ENCODE measurements around the gene CDCA8. TPM values are rescaled to one million over a fixed set of nuclear protein-coding genes. Genes with fewer than 3 reads are reported as not detected.
A peak's percentile ranks its signal among the peaks of the same experiment; 100 is the strongest.
"Not testable (repeated sequence)": the region's sequence is repeated elsewhere in the genome, so short reads cannot be mapped to it uniquely, and the experiment has no call there.

Gene CDCA8
- total RNA-seq, 1 experiment from 2014 or later, result 64.7 TPM

- POLR2A ChIA-PET (ENCODE audit: low non-redundant PET), result no interaction called here
- BruUV-seq (replicated peaks), result no TSS peak
- DNase-seq (ENCODE audit: low spot score), result no peak
- Histone ChIP-seq H3K9me3 (ENCODE audit: low read depth, low read length, poor library complexity, severe bottlenecking) (no peaks in the 10 kb centered on the region), H3K27me3 (replicated peaks; ENCODE audit: insufficient read depth, low read depth, low read length, poor library complexity) (no peaks in the 10 kb centered on the region), H3K4me1 (ENCODE audit: insufficient read depth, low read length, poor library complexity, severe bottlenecking) (peaks cover 8% of the 10 kb centered on the region), H3K4me3 (ENCODE audit: low read depth, low read length, poor library complexity, severe bottlenecking) (no peak overlapping the region), H3K36me3 (ENCODE audit: insufficient read depth, low read length, poor library complexity, severe bottlenecking) (peaks cover 37% of the 10 kb centered on the region), H3K27ac (ENCODE audit: low read depth, low read length, poor library complexity, severe bottlenecking) (no peak overlapping the region)
- CTCF ChIA-PET, result interaction anchor here (0.7 kb wide), 1 partner anchor 171 kb away, joined by 4 read pairs; no protein-coding TSS in a partner anchor
- no peak for TF ChIP-seq CTCF (conservative IDR thresholded peaks at IDR 0.05; ENCODE audit: low read depth, low read length)
- TF ChIP-seq EZH2 (IDR thresholded peaks at IDR 0.05; ENCODE audit: borderline replicate concordance, low read depth, low read length, poor library complexity, severe bottlenecking), result no peak
- intact Hi-C loops (cut with micrococcal nuclease; ENCODE audit: unreplicated experiment), result no loop called here
These were observed 6.6 kb upstream of the CDCA8 start for GRCh38 chr1:37685722-37686121.

- peaks cover 11% of the 10 kb centered on the region for H3K4me1 ChIP-seq (ENCODE audit: insufficient read depth, low read length, poor library complexity, severe bottlenecking)
- H3K9me3 ChIP-seq (ENCODE audit: low read depth, low read length, poor library complexity, severe bottlenecking); intact Hi-C loops (cut with micrococcal nuclease; ENCODE audit: unreplicated experiment); H3K27me3 ChIP-seq (replicated peaks; ENCODE audit: insufficient read depth, low read depth, low read length, poor library complexity); POLR2A ChIA-PET (ENCODE audit: low non-redundant PET); BruUV-seq (replicated peaks); DNase-seq (ENCODE audit: low spot score); H3K4me3 ChIP-seq (ENCODE audit: low read depth, low read length, poor library complexity, severe bottlenecking); H3K27ac ChIP-seq (ENCODE audit: low read depth, low read length, poor library complexity, severe bottlenecking): not testable (repeated sequence)
- H3K36me3 ChIP-seq (ENCODE audit: insufficient read depth, low read length, poor library complexity, severe bottlenecking), result peaks cover 30% of the 10 kb centered on the region
- CTCF ChIA-PET, result interaction anchor here (1.1 kb wide), 1 partner anchor 12 kb away, joined by 4 read pairs; no protein-coding TSS in a partner anchor
These were observed 4.6 kb upstream of the CDCA8 start for GRCh38 chr1:37687764-37688163.

- ChIA-PET CTCF (interaction anchor here (0.7 kb wide), 1 partner anchor 26 kb away, joined by 5 read pairs; no protein-coding TSS in a partner anchor), POLR2A (ENCODE audit: low non-redundant PET) (no interaction called here)
- intact Hi-C loops (cut with micrococcal nuclease; ENCODE audit: unreplicated experiment), result no loop called here
- Histone ChIP-seq H3K27ac (ENCODE audit: low read depth, low read length, poor library complexity, severe bottlenecking) (no peak overlapping the region), H3K36me3 (ENCODE audit: insufficient read depth, low read length, poor library complexity, severe bottlenecking) (peaks cover 19% of the 10 kb centered on the region), H3K4me3 (ENCODE audit: low read depth, low read length, poor library complexity, severe bottlenecking) (peak overlapping the region; percentile 98), H3K4me1 (ENCODE audit: insufficient read depth, low read length, poor library complexity, severe bottlenecking) (peaks cover 16% of the 10 kb centered on the region), H3K9me3 (ENCODE audit: low read depth, low read length, poor library complexity, severe bottlenecking) (no peaks in the 10 kb centered on the region), H3K27me3 (replicated peaks; ENCODE audit: insufficient read depth, low read depth, low read length, poor library complexity) (no peaks in the 10 kb centered on the region)
- no peak for TF ChIP-seq EZH2 (IDR thresholded peaks at IDR 0.05; ENCODE audit: borderline replicate concordance, low read depth, low read length, poor library complexity, severe bottlenecking)
- TF ChIP-seq CTCF (conservative IDR thresholded peaks at IDR 0.05; ENCODE audit: low read depth, low read length), result no peak
- no peak for DNase-seq (ENCODE audit: low spot score)
- BruUV-seq (replicated peaks), result no TSS peak
These were observed 3.4 kb upstream of the CDCA8 start for GRCh38 chr1:37688926-37689325.

Measured in A673 (cell line).